Thymus (tissue), 11 donors: Measurements from ENCODE around the gene ZNF277. TPM values are rescaled to one million over a fixed set of nuclear protein-coding genes. Genes with fewer than 3 reads are reported as not detected.

ENCODE experiments used
- DNase-seq, 9 donors: peaks; one replicate each; pipeline ENCODE4 v3.0.0-alpha.2; 2013; ENCODE audit warnings: low spot score in 9 of 9, low read depth in 6 of 9, missing footprints in 1 of 9
- H3K27ac ChIP-seq, 2 donors: one replicate each; pipeline ENCODE4 v1.5.1; 2013; ENCODE audit warnings: control low read depth in 1 of 2, low read depth in 1 of 2, low read length in 1 of 2, mild to moderate bottlenecking in 1 of 2, moderate library complexity in 1 of 2
- H3K27me3 ChIP-seq, 2 donors: one replicate each; pipeline ENCODE4 v1.5.1; 2013; ENCODE audit warnings: low read length in 1 of 2; ENCODE audit not compliant: control insufficient read depth in 2 of 2, insufficient read depth in 1 of 2
- H3K36me3 ChIP-seq, 2 donors: one replicate each; pipeline ENCODE4 v1.5.1; 2013; ENCODE audit warnings: low read length in 1 of 2, mild to moderate bottlenecking in 1 of 2, moderate library complexity in 1 of 2; ENCODE audit not compliant: control insufficient read depth in 2 of 2, insufficient read depth in 2 of 2
- H3K4me1 ChIP-seq, 2 donors: one replicate each; pipeline ENCODE4 v1.5.1; 2013; ENCODE audit warnings: low read length in 2 of 2; ENCODE audit not compliant: control insufficient read depth in 2 of 2, insufficient read depth in 2 of 2
- H3K4me3 ChIP-seq, 2 donors: one replicate each; pipeline ENCODE4 v1.5.1; 2013; ENCODE audit warnings: low read length in 2 of 2, control low read depth in 1 of 2, mild to moderate bottlenecking in 1 of 2
- H3K9me3 ChIP-seq, 2 donors: one replicate each; pipeline ENCODE4 v1.5.1; 2013; ENCODE audit warnings: low read length in 1 of 2, mild to moderate bottlenecking in 1 of 2; ENCODE audit not compliant: control insufficient read depth in 2 of 2, insufficient read depth in 1 of 2
- WGBS: extraction: QIAGEN DNeasy Blood & Tissue Kit; methylation state at CpG from one replicate; pipeline ENCODE4 v1.1.7; 2013; 5-methylcytosine and 5-hydroxymethylcytosine counted together
- polyA plus RNA-seq: library from polyadenylated mRNA; stranded (reverse); fragments of 200-250 nt; gene quantifications from one replicate; pipeline ENCODE4 v1.2.3, GENCODE V29; 2013
- total RNA-seq: library from RNA; stranded (reverse); fragments of 120-200 nt; gene quantifications from one replicate; pipeline ENCODE4 v1.2.4, GENCODE V29; 2013
- donor health status: healthy.

The ZNF277 gene
- total and polyA plus RNA-seq, 2 donors = 29.7 to 32.3 TPM

- Histone ChIP-seq H3K36me3 (no peaks in the 10 kb centered on the region), H3K27ac (no peak overlapping the region), H3K27me3 (no peaks in the 10 kb centered on the region), H3K4me3 (no peak overlapping the region), H3K4me1 (no peaks in the 10 kb centered on the region), H3K9me3 (no peaks in the 10 kb centered on the region)
- WGBS = 91% methylated on average over 6 of the region's 6 CpGs
- no peak for DNase-seq
Observed at GRCh38 chr7:112162784-112163506, 43.5 kb upstream of the ZNF277 start.

- no peaks in the 10 kb centered on the region for H3K36me3 ChIP-seq
- H3K9me3 ChIP-seq = no peaks in the 10 kb centered on the region
- H3K4me1 ChIP-seq = no peaks in the 10 kb centered on the region
- H3K4me3 ChIP-seq = no peak overlapping the region
- DNase-seq = no peak
- no peaks in the 10 kb centered on the region for H3K27me3 ChIP-seq
- WGBS = 97% methylated on average over 3 of the region's 3 CpGs
- H3K27ac ChIP-seq = no peak overlapping the region
Observed at GRCh38 chr7:112167147-112167546, 39.3 kb upstream of the ZNF277 start.

GRCh38 chr7:112168915-112169314, 37.6 kb upstream of the ZNF277 start:
- Histone ChIP-seq H3K27ac (no peak overlapping the region), H3K9me3 (no peaks in the 10 kb centered on the region), H3K4me3 (no peak overlapping the region), H3K27me3 (no peaks in the 10 kb centered on the region), H3K4me1 (no peaks in the 10 kb centered on the region), H3K36me3 (no peaks in the 10 kb centered on the region)
- 93% methylated on average over 2 of the region's 2 CpGs for WGBS
- DNase-seq = no peak

- DNase-seq = no peak
- Histone ChIP-seq H3K27ac (no peak overlapping the region), H3K9me3 (no peaks in the 10 kb centered on the region), H3K4me3 (no peak overlapping the region), H3K4me1 (no peaks in the 10 kb centered on the region), H3K27me3 (no peaks in the 10 kb centered on the region), H3K36me3 (no peaks in the 10 kb centered on the region)
- WGBS = 93% methylated on average over 1 of the region's 1 CpG
Observed at GRCh38 chr7:112171673-112172072, 34.8 kb upstream of the ZNF277 start.

GRCh38 chr7:112172870-112173567, 33.5 kb upstream of the ZNF277 start:
- Histone ChIP-seq H3K4me1 (no peaks in the 10 kb centered on the region), H3K27me3 (no peaks in the 10 kb centered on the region), H3K27ac (no peak overlapping the region), H3K9me3 (no peaks in the 10 kb centered on the region), H3K4me3 (no peak overlapping the region), H3K36me3 (no peaks in the 10 kb centered on the region)
- DNase-seq = no peak
- 84% methylated on average over 8 of the region's 8 CpGs for WGBS

GRCh38 chr7:112173568-112173905, 33.0 kb upstream of the ZNF277 start:
- H3K27me3 ChIP-seq = no peaks in the 10 kb centered on the region
- no peaks in the 10 kb centered on the region for H3K9me3 ChIP-seq
- no peak overlapping the region for H3K27ac ChIP-seq
- WGBS = 91% methylated on average over 4 of the region's 4 CpGs
- H3K36me3 ChIP-seq = no peaks in the 10 kb centered on the region
- H3K4me1 ChIP-seq = no peaks in the 10 kb centered on the region
- H3K4me3 ChIP-seq = no peak overlapping the region
- DNase-seq = no peak

- WGBS = 96% methylated on average over 3 of the region's 3 CpGs
- Histone ChIP-seq H3K4me1 (no peaks in the 10 kb centered on the region), H3K27me3 (no peaks in the 10 kb centered on the region), H3K4me3 (no peak overlapping the region), H3K36me3 (no peaks in the 10 kb centered on the region), H3K27ac (no peak overlapping the region), H3K9me3 (no peaks in the 10 kb centered on the region)
- no peak for DNase-seq
Observed at GRCh38 chr7:112174192-112174591, 32.3 kb upstream of the ZNF277 start.

- Histone ChIP-seq H3K27me3 (no peaks in the 10 kb centered on the region), H3K9me3 (no peaks in the 10 kb centered on the region), H3K36me3 (no peaks in the 10 kb centered on the region), H3K27ac (no peak overlapping the region), H3K4me3 (no peak overlapping the region), H3K4me1 (no peaks in the 10 kb centered on the region)
- DNase-seq = no peak
- WGBS = 94% methylated on average over 2 of the region's 2 CpGs
Observed at GRCh38 chr7:112176241-112176640, 30.3 kb upstream of the ZNF277 start.

- Histone ChIP-seq H3K9me3 (no peaks in the 10 kb centered on the region), H3K4me1 (no peaks in the 10 kb centered on the region), H3K36me3 (no peaks in the 10 kb centered on the region), H3K27me3 (no peaks in the 10 kb centered on the region), H3K4me3 (no peak overlapping the region), H3K27ac (no peak overlapping the region)
- DNase-seq = no peak
- 95% methylated on average over 5 of the region's 5 CpGs for WGBS
Observed at GRCh38 chr7:112176693-112177415, 29.6 kb upstream of the ZNF277 start.
